Chondrocyte (in vitro differentiated cells): ENCODE data around the gene TOP3B. TPM values are rescaled to one million over a fixed set of nuclear protein-coding genes. Genes with fewer than 3 reads are reported as not detected.
A peak's percentile ranks its signal among the peaks of the same experiment; 100 is the strongest.

Source experiments
- DNase-seq: peaks from one replicate; pipeline ENCODE4 v3.0.0; 2021; ENCODE audit warnings: mixed read lengths, low spot score
- H3K27ac Mint-ChIP-seq: one replicate; pipeline ENCODE4 v1.8.0; 2021; ENCODE audit warnings: mild to moderate bottlenecking, moderate library complexity, mixed read lengths; ENCODE audit not compliant: unreplicated experiment
- H3K27me3 Mint-ChIP-seq: 2 replicates; pipeline ENCODE4 v1.8.0; 2021; ENCODE audit warnings: low read depth, mixed read lengths
- H3K36me3 Mint-ChIP-seq: 2 replicates; pipeline ENCODE4 v1.8.0; 2021; ENCODE audit warnings: low read depth, mixed read lengths
- H3K4me1 Mint-ChIP-seq: 2 replicates; pipeline ENCODE4 v1.8.0; 2021; ENCODE audit warnings: low read depth, mild to moderate bottlenecking, mixed read lengths
- H3K4me3 Mint-ChIP-seq: one replicate; pipeline ENCODE4 v1.8.0; 2021; ENCODE audit warnings: mild to moderate bottlenecking, moderate library complexity, mixed read lengths; ENCODE audit not compliant: unreplicated experiment
- H3K9me3 Mint-ChIP-seq: 2 replicates; pipeline ENCODE4 v1.8.0; 2021; ENCODE audit warnings: low read depth, mixed read lengths
- CTCF ChIP-seq: fragments of 200-600 bp; sonication (generic); IDR thresholded peaks from 2 replicates; pipeline ENCODE4 v1.5.0; 2021; ENCODE audit warnings: antibody characterized with exemption, mild to moderate bottlenecking, moderate library complexity
- total RNA-seq: library from RNA; stranded (reverse); gene quantifications from 3 replicates; pipeline ENCODE4 v1.2.1, GENCODE V29; 2021

TOP3B gene
- total RNA-seq, 1 donor from 2014 or later = 25.8 TPM

DNA sequence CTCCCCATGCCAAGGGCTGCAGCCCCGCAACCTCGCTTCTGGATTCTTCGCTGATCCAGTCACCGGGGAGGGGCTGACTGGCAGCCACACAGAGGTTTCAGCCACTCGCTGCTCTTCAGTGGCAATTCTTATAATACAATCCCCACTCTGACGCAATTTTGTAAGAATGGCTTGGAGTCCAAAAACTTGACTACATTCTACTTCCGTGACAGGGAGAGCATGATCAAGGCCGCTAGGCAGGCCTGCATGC is 44.8 kb downstream of the TOP3B start:
- Mint-ChIP-seq H3K36me3 (peaks cover 2% of the 10 kb centered on the region), H3K27me3 (no peaks in the 10 kb centered on the region), H3K4me3 (peak overlapping the region; percentile 84), H3K4me1 (peaks cover 58% of the 10 kb centered on the region), H3K27ac (peak overlapping the region; percentile 98), H3K9me3 (no peaks in the 10 kb centered on the region)
- TF ChIP-seq CTCF = no peak
- DNase-seq = no peak

GRCh38 chr22:21937041-21937820 is 45.4 kb downstream of the TOP3B start:
- Mint-ChIP-seq H3K4me1 (peaks cover 52% of the 10 kb centered on the region), H3K27me3 (no peaks in the 10 kb centered on the region), H3K4me3 (peak overlapping the region; percentile 84), H3K9me3 (no peaks in the 10 kb centered on the region), H3K27ac (peak overlapping the region; percentile 98), H3K36me3 (peaks cover 2% of the 10 kb centered on the region)
- DNase-seq = no peak
- no peak for TF ChIP-seq CTCF

GRCh38 chr22:21936151-21936775 is 46.3 kb downstream of the TOP3B start:
- H3K27me3 Mint-ChIP-seq = no peaks in the 10 kb centered on the region
- no peaks in the 10 kb centered on the region for H3K9me3 Mint-ChIP-seq
- no peak overlapping the region for H3K4me3 Mint-ChIP-seq
- peaks cover 2% of the 10 kb centered on the region for H3K36me3 Mint-ChIP-seq
- no peak for DNase-seq
- peaks cover 43% of the 10 kb centered on the region for H3K4me1 Mint-ChIP-seq
- H3K27ac Mint-ChIP-seq = peak overlapping the region; percentile 59
- no peak for TF ChIP-seq CTCF

DNA sequence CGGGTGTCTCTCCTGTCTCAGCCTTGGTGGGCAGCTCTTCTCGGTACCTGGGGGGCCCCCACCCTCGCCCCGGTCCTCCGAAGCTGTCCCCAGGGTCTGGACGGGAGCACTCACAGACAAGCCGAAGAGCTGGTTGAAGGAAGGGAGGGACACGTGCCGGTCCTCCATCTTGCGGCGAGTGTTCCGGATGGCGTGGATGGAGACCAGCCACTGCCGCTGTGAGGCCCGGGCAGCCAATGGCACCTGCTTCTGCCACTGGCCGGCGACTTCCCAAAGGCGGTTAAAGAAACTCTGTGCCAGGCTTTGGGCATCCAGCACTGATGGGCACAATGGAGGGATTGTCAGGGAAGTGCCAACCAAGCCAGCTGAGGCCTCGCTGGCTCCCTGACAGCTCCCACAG is 48.7 kb downstream of the TOP3B start:
- Mint-ChIP-seq H3K4me1 (peaks cover 23% of the 10 kb centered on the region), H3K4me3 (no peak overlapping the region), H3K27ac (no peak overlapping the region), H3K36me3 (peaks cover 10% of the 10 kb centered on the region), H3K9me3 (no peaks in the 10 kb centered on the region), H3K27me3 (no peaks in the 10 kb centered on the region)
- no peak for TF ChIP-seq CTCF
- DNase-seq = no peak

DNA sequence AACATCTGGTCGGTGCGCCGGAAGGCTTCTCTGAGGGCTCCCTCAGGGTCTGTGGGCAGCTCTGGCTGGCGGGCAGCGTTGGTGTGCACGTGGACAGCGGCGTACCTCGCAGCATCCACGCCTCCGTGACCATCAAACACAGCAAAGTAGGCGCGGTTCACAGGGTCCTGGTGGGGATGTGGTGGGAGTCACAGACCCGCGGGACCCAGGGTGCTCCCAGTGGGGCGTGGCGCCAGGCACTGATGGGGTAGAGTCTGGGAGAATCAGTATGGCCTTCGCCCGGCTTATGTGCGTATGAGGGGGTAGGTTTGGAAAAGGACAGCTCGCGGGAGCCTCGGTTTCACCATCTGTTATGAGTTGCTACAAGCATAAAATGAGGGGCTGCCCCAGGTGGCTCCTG is 49.2 kb downstream of the TOP3B start:
- DNase-seq = no peak
- Mint-ChIP-seq H3K4me1 (peaks cover 18% of the 10 kb centered on the region), H3K27ac (no peak overlapping the region), H3K9me3 (no peaks in the 10 kb centered on the region), H3K27me3 (no peaks in the 10 kb centered on the region), H3K36me3 (peaks cover 11% of the 10 kb centered on the region), H3K4me3 (no peak overlapping the region)
- no peak for TF ChIP-seq CTCF
